Activated naive CD4-positive, alpha-beta T cell treated with anti-CD3 and anti-CD28 coated beads for 36 hours (primary cell): ENCODE results near the gene ATXN7L1. TPM values are rescaled to one million over a fixed set of nuclear protein-coding genes. Genes with fewer than 3 reads are reported as not detected.

Experiments used
- CTCF ChIA-PET: fragments of 350-600 bp; sonication (Branson Sonifier 250); formaldehyde crosslinking; loops from one replicate; lab custom pipeline; 2021; ENCODE audit warnings: antibody characterized with exemption; lab: Charles Lee
- DNase-seq: peaks from one replicate; pipeline ENCODE4 v3.0.0-alpha.2; 2020
- H3K27ac Mint-ChIP-seq: one replicate; pipeline ENCODE4 v1.8.0; 2021; ENCODE audit warnings: mild to moderate bottlenecking, mixed read lengths
- H3K27me3 Mint-ChIP-seq: one replicate; pipeline ENCODE4 v1.8.0; 2021; ENCODE audit warnings: low read depth, mixed read lengths
- H3K36me3 Mint-ChIP-seq: one replicate; pipeline ENCODE4 v1.8.0; 2021; ENCODE audit warnings: low read depth, mixed read lengths
- H3K4me1 Mint-ChIP-seq: one replicate; pipeline ENCODE4 v1.8.0; 2021; ENCODE audit warnings: low read depth, mixed read lengths
- H3K4me3 Mint-ChIP-seq: one replicate; pipeline ENCODE4 v1.8.0; 2021; ENCODE audit warnings: mild to moderate bottlenecking, moderate library complexity, mixed read lengths
- H3K9me3 Mint-ChIP-seq: one replicate; pipeline ENCODE4 v1.8.0; 2021; ENCODE audit warnings: mixed read lengths
- intact Hi-C: fragments of 100-400 bp; cut with micrococcal nuclease; formaldehyde crosslinking; loops from one replicate; pipeline ENCODE4 v1.15.1; 2023
- total RNA-seq, 2 experiments: library from RNA; stranded (reverse); gene quantifications; one replicate each; pipeline ENCODE4 v1.2.3, GENCODE V29; 2021

ATXN7L1 gene
- total RNA-seq, 2 experiments from 2014 or later = 8.8 to 9.2 TPM

DNA sequence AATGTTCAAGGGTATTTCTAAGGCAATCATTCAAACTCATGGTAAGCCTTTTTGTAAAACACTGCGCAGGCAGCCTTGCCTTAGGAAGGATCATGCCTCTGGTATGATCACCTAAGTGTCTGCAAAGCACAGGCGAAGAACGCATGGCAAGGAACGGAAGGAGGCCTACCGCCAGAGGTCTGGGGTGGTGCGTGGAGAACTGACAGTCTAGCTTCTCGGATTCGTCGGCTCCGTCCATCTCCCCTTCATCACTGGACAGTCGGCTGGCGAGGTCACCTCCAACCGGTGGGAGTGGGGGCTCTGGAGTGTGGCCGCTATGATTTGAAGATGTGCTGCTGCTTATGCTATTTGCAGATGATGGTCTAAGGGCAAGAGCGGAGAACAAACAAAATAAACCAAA lies 252.5 kb downstream of the ATXN7L1 start:
- H3K27ac Mint-ChIP-seq = no peak overlapping the region
- no peak overlapping the region for H3K4me3 Mint-ChIP-seq

DNA sequence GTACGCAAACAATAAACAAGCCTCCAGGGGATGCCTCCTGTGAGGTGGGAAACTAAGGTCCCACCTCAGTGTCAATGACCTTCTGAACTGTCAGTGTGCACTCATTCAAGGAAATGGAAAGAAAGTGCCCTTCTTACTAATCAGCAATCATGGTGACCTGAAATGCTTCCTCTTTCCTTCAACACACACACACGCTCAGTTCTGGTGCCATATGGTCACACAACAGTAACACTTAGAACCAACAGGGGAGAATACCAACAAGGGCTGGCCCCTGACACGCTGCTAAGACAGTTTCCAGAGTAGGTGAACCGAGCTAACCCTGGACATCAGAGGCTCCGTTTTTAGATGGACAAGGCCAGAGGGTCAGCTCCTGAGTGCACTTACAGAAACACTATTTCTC lies 253.0 kb downstream of the ATXN7L1 start:
- peaks cover 8% of the 10 kb centered on the region for H3K9me3 Mint-ChIP-seq
- no peak overlapping the region for H3K4me3 Mint-ChIP-seq
- no peak for DNase-seq
- H3K27ac Mint-ChIP-seq = no peak overlapping the region
- H3K36me3 Mint-ChIP-seq = peaks cover 20% of the 10 kb centered on the region
- no peaks in the 10 kb centered on the region for H3K27me3 Mint-ChIP-seq
- H3K4me1 Mint-ChIP-seq = no peaks in the 10 kb centered on the region
- CTCF ChIA-PET = no interaction called here
- intact Hi-C loops = no loop called here

More for the DNA sequence above, 252.5 kb downstream of the ATXN7L1 start:
- H3K27me3 Mint-ChIP-seq = no peaks in the 10 kb centered on the region
- no peaks in the 10 kb centered on the region for H3K4me1 Mint-ChIP-seq
- no peak for DNase-seq
- CTCF ChIA-PET = no interaction called here
- peaks cover 8% of the 10 kb centered on the region for H3K9me3 Mint-ChIP-seq
- intact Hi-C loops = no loop called here
- H3K36me3 Mint-ChIP-seq = peaks cover 16% of the 10 kb centered on the region

DNA sequence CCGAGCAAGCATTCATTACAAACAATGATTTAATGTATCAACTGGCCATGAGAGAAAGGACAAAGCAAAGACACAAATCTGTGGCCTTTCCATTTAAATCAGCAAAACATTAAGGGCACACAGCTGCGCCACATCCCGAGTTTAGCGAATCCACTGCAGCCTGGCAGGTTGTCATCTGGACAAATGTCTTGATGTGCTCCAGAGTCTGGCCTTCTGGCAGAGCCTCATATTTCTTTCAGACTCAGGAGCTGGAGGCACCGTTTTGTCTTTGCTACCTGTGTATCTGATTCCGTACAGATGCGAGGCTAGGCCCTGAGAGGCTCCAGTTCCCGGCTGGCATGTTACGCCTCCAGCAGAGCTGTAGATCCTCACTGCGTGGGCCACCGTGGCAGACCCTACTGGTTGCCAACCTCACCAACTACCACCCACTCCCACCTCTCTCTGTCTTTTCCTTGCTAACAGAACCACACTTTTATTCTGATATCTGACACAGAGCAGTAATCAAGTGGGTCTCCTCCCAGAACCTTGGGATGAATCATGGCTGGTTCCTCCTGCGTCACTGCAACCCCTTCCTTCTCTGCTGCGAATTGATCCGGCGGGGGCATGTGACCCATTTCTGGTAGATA lies 254.2 kb downstream of the ATXN7L1 start:
- Mint-ChIP-seq H3K27me3 (no peaks in the 10 kb centered on the region), H3K9me3 (peaks cover 8% of the 10 kb centered on the region), H3K4me1 (no peaks in the 10 kb centered on the region), H3K4me3 (no peak overlapping the region), H3K27ac (no peak overlapping the region), H3K36me3 (peaks cover 18% of the 10 kb centered on the region)
- intact Hi-C loops = no loop called here
- CTCF ChIA-PET = no interaction called here
- DNase-seq = no peak

DNA sequence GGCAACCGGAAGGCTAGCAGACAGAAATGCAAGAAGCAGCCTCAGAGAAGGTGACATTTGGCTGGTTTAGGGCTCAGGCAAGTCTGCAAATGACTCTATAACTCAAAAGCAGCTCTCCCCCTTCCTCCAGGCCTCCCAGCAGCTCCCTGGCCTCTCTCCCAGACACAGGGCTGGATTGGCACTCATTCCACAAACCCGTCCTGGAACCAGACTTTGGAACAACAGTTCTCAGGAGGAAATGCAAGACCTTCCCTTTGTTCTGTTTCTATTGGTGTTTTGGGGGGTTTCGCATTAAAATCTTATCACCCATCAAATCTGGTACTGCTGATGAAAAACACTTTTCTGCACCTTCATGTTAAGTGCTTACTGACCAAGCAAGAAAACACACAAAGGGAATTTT lies 254.8 kb downstream of the ATXN7L1 start:
- Mint-ChIP-seq H3K36me3 (peaks cover 15% of the 10 kb centered on the region), H3K9me3 (peaks cover 5% of the 10 kb centered on the region), H3K27ac (no peak overlapping the region), H3K4me1 (no peaks in the 10 kb centered on the region), H3K27me3 (no peaks in the 10 kb centered on the region), H3K4me3 (no peak overlapping the region)
- no peak for DNase-seq
- CTCF ChIA-PET = no interaction called here
- intact Hi-C loops = no loop called here

DNA sequence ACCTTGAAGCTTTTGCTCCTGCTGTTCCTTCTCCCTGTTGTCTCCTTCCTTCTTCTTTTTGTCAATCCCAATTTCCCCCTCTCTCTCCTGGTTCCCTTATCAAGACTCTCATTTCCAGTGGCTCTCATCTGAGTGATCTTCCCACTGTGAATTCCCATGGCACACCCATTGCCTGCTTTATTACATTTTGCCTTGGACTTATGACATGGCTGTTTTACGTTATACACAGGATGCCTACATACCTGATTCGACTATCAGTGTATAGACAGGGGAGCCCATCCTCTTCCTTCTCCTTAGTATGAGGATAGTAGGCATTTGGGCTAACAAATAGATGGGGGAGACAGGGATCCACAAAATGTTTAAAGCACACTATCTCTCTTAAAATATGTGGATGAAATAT lies 255.2 kb downstream of the ATXN7L1 start:
- Mint-ChIP-seq H3K36me3 (peaks cover 12% of the 10 kb centered on the region), H3K9me3 (peaks cover 2% of the 10 kb centered on the region), H3K27ac (no peak overlapping the region), H3K4me1 (no peaks in the 10 kb centered on the region), H3K4me3 (no peak overlapping the region), H3K27me3 (no peaks in the 10 kb centered on the region)
- intact Hi-C loops = no loop called here
- CTCF ChIA-PET = interaction anchor here (1.5 kb wide), 1 partner anchor 26 kb away, joined by 4 read pairs; no protein-coding TSS in a partner anchor
- DNase-seq = no peak

DNA sequence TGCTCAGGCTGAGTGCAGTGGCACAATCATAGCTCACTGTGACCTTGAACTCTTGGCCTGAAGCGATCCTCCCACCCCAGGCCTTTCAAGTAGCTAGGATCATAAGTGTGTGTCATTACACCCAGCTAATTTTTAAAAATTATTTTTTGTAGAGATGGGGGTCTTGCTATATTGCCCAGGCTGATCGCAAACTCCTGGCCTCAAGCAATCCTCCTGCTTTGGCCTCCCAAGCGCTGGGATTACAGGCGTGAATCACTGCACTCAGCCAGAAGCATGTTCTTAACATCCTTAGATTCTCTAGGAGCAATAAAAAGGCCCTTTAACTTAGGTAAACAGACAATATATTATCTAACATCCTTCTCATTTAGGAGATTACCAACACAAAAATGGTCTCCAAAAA lies 256.8 kb downstream of the ATXN7L1 start:
- Mint-ChIP-seq H3K9me3 (no peaks in the 10 kb centered on the region), H3K27me3 (no peaks in the 10 kb centered on the region), H3K4me3 (no peak overlapping the region), H3K36me3 (peaks cover 10% of the 10 kb centered on the region), H3K4me1 (no peaks in the 10 kb centered on the region), H3K27ac (no peak overlapping the region)
- CTCF ChIA-PET = interaction anchor here (1.0 to 1.5 kb wide), 3 partner anchors 27 to 424 kb away, joined by 3 to 4 read pairs (median 3); no protein-coding TSS in a partner anchor
- no peak for DNase-seq
- intact Hi-C loops = no loop called here

DNA sequence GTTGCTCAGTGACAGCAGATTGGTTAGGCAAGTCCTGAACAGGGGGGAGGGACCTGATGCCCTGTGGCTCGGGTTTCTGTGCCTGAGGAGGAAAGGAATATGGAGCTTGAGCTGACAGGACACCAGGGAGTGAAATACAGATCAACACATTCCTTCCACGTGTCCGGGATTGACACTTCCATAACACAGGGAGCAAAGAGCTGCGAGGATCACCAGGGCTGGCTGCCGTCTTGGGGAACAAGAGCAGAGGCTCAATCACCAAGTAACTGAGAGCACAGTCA lies 258.4 kb downstream of the ATXN7L1 start:
- Mint-ChIP-seq H3K9me3 (no peaks in the 10 kb centered on the region), H3K4me3 (no peak overlapping the region), H3K27me3 (no peaks in the 10 kb centered on the region), H3K36me3 (peaks cover 12% of the 10 kb centered on the region), H3K4me1 (no peaks in the 10 kb centered on the region), H3K27ac (no peak overlapping the region)
- CTCF ChIA-PET = no interaction called here
- no peak for DNase-seq
- intact Hi-C loops = no loop called here

DNA sequence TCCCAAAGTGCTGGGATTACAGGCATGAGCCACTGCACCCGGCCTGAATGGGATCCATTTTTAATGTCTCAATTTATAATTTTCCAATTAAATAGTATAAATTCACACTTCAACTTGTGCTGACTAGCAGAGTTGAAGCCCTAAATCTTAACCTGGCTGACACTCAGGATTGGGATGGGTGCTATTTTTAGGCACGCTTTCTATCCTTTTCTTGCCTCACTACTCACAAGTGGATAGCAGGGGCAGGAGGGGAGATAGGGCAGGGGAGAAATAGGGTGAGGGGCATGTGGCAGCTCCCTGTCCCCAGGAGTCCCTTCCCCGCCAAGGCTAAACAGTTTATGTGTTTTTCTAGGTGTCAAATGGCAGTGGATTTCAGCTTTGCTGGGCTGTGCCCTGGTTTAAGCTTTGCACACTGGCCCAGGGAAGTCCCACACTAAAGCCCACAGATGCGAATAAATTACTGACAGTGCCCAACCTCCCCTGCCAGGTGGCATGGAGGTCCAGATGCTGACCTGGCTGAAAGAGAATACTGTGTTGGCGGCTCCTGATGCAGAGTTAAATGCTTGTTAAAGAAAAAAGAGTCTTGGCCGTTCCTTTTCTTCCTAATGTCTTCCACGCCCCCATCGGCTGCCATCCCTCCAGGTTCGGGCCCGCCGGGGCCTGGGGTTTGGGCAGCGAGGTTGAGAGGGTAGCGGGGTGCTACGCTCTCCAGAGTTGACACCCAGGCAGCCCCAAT lies 259.0 kb downstream of the ATXN7L1 start:
- no peak overlapping the region for H3K27ac Mint-ChIP-seq
- H3K27me3 Mint-ChIP-seq = no peaks in the 10 kb centered on the region
- H3K4me3 Mint-ChIP-seq = no peak overlapping the region
- H3K36me3 Mint-ChIP-seq = peaks cover 12% of the 10 kb centered on the region
- intact Hi-C loops = no loop called here
- DNase-seq = no peak
- no peaks in the 10 kb centered on the region for H3K4me1 Mint-ChIP-seq
- no peaks in the 10 kb centered on the region for H3K9me3 Mint-ChIP-seq
- CTCF ChIA-PET = no interaction called here

DNA sequence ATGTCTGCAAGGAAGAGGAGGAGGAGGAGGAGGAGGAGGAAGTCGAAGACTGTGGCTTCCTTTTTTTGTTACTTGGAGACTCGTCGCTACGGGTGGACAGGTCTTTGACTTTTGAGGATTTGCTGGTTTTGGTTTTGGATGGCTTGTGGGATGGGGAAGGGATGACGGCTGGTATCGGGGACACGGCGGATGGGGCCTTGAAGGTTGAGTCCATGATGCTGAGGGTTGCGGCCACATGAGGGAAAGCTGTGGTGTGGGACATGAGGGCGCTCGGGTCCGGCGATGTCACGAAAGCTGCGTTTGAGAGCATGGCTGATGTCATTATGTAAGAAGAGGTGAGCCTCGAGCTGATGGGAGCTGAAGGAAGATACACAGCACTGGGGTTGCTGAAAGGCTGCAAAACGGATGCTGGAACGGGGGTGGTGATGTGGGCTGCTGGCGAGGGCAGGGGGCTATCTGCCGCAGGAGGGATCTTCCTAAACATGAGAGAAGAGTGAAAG lies 262.0 kb downstream of the ATXN7L1 start:
- H3K36me3 Mint-ChIP-seq = peaks cover 12% of the 10 kb centered on the region
- H3K9me3 Mint-ChIP-seq = no peaks in the 10 kb centered on the region
- no peaks in the 10 kb centered on the region for H3K4me1 Mint-ChIP-seq
- no peaks in the 10 kb centered on the region for H3K27me3 Mint-ChIP-seq
- no peak overlapping the region for H3K27ac Mint-ChIP-seq
- no peak overlapping the region for H3K4me3 Mint-ChIP-seq
- DNase-seq = no peak
- intact Hi-C loops = no loop called here
- CTCF ChIA-PET = no interaction called here

DNA sequence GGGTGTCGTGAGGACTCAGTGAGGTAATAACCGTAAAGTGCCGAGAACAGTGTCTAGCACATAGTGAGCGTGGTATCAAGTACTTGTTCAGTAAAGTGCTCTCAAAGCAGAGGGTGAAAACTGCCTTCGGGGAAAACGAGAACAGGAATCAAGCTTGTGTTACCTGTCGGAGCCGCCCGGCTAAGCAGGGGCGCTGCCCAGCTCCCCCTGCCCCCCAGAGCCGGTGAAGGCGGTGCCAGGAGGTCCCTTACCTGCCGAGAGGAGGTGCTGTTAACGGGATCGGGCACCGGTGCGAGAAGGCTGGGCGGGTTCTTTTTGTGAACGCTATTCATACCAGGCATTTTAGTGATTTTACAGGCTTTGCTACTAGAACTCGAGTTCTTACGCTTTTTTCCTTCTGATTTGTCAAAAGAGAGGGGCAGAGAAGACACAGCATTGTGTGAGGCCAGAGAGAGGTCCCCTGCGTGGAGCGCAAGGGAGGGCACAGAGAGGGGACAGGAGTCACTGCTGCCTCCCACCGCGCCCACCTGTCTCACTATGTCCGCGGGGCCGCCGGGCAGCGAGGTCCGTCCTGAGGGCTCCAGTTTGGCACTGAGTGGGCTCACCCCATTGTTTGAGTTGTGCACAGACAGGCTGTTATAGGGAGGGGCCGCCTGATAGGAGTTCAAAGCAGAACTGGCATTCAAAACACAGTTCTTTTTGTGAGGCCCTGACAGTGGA lies 262.6 kb downstream of the ATXN7L1 start:
- Mint-ChIP-seq H3K27me3 (no peaks in the 10 kb centered on the region), H3K36me3 (peaks cover 11% of the 10 kb centered on the region), H3K9me3 (no peaks in the 10 kb centered on the region), H3K4me1 (no peaks in the 10 kb centered on the region), H3K4me3 (no peak overlapping the region), H3K27ac (no peak overlapping the region)
- CTCF ChIA-PET = no interaction called here
- DNase-seq = no peak
- intact Hi-C loops = no loop called here

DNA sequence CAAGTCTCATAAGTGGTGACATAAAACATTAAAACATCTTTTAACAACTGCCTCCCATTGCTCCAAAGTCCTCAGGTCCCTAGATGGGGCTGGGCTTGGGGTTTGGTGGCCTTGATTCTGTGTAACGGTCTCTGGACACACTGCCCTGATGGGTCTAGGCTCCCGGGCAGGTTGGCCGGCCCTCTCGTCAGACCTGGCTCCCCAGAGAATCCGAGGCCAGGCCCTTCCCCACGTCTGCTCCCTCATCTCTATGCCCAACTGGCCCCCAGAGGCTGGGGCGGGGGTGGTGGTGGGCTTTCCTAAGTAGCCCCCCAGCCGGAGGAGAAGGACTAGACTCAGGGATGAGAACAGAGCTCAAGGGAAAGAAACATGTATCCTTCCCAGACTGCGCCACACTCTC lies 263.6 kb downstream of the ATXN7L1 start:
- Mint-ChIP-seq H3K27ac (no peak overlapping the region), H3K4me3 (no peak overlapping the region), H3K36me3 (peaks cover 8% of the 10 kb centered on the region), H3K27me3 (no peaks in the 10 kb centered on the region), H3K4me1 (no peaks in the 10 kb centered on the region), H3K9me3 (no peaks in the 10 kb centered on the region)
- intact Hi-C loops = no loop called here
- DNase-seq = no peak
- CTCF ChIA-PET = no interaction called here

DNA sequence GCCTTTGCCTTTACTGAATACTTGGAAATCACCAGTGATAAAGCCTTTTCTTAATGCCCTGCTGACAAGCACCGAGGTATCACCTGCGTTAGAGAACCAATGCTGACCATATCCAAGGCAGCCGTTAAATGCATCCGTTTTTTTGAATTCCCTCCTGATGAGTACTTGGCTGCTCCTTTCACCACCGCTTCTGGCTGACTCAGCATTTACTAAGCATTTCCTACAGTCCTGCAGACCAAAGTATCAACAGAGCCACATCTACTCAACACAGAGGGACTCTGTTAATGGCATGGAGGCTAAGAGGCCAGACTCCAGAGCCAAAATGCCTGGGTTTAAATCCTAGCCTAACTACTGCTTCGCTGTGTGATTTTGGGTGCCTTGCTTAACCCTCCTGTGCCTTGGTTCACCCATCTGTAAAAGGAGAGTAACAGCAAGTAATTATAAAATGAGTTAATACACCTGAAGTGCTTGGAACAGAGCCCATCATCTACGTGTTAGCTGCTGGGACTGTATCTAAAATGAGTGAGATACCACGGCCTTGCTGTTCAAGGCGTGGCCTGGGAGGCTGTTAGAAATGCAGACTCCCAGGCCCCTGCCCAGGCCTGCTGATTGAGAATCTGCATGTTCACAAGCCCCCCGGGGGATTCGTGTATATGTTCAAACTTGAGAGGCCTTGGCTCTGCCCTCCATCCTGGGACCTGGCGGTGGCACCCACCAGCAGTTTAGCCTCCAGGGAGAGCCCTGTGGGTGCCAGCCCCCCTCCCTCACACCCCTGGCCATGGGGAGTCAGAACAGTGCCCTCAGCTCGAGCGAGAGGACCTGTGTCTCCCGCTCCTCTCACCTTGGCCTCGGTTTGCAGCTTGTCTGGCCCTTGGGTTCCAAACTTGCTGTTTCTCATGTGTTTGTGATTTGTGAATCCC lies 264.3 kb downstream of the ATXN7L1 start:
- Mint-ChIP-seq H3K4me1 (no peaks in the 10 kb centered on the region), H3K36me3 (peaks cover 8% of the 10 kb centered on the region), H3K4me3 (no peak overlapping the region), H3K9me3 (no peaks in the 10 kb centered on the region), H3K27me3 (no peaks in the 10 kb centered on the region), H3K27ac (no peak overlapping the region)
- CTCF ChIA-PET = no interaction called here
- no peak for DNase-seq
- intact Hi-C loops = no loop called here
